Neural progenitor cell (in vitro differentiated cells): ENCODE measurements around the gene MARK3. TPM values are rescaled to one million over a fixed set of nuclear protein-coding genes. Genes with fewer than 3 reads are reported as not detected.

Experiments used
- DNase-seq: peaks from one replicate; pipeline ENCODE4 v3.0.0-alpha.2; 2016; ENCODE audit warnings: low spot score
- H2AFZ ChIP-seq: fragments of 200-600 bp; sonication (generic); replicated peaks from 2 replicates; pipeline ENCODE4 v1.6.1; 2016; ENCODE audit warnings: antibody characterized with exemption
- H3F3A ChIP-seq: fragments of 200-600 bp; sonication (generic); 2 replicates; pipeline ENCODE4 v1.6.1; 2016; ENCODE audit warnings: antibody characterized with exemption, low read depth
- H3K27ac ChIP-seq: fragments of 200-600 bp; sonication (generic); 2 replicates; pipeline ENCODE4 v1.5.1; 2016; ENCODE audit warnings: mild to moderate bottlenecking
- H3K27me3 ChIP-seq: fragments of 200-600 bp; sonication (generic); 2 replicates; pipeline ENCODE4 v1.6.1; 2016; ENCODE audit warnings: mild to moderate bottlenecking, moderate library complexity
- H3K36me3 ChIP-seq: fragments of 200-600 bp; sonication (generic); 2 replicates; pipeline ENCODE4 v1.5.1; 2016
- H3K4me1 ChIP-seq: fragments of 200-600 bp; sonication (generic); 2 replicates; pipeline ENCODE4 v1.6.1; 2016; ENCODE audit warnings: mixed run types
- H3K4me2 ChIP-seq: fragments of 200-600 bp; sonication (generic); 2 replicates; pipeline ENCODE4 v1.6.1; 2016
- H3K4me3 ChIP-seq: fragments of 200-600 bp; sonication (generic); 2 replicates; pipeline ENCODE4 v1.5.1; 2016
- H3K79me2 ChIP-seq: fragments of 200-600 bp; sonication (generic); 2 replicates; pipeline ENCODE4 v1.6.1; 2016; ENCODE audit warnings: low read depth
- H3K9ac ChIP-seq: fragments of 200-600 bp; sonication (generic); 2 replicates; pipeline ENCODE4 v1.6.1; 2016
- H3K9me3 ChIP-seq: fragments of 200-600 bp; sonication (generic); 2 replicates; pipeline ENCODE4 v1.5.1; 2016; ENCODE audit warnings: low read depth
- H4K20me1 ChIP-seq: fragments of 200-600 bp; sonication (generic); 2 replicates; pipeline ENCODE4 v1.6.1; 2016; ENCODE audit warnings: low read depth
- H3K27ac Mint-ChIP-seq: 3 replicates; pipeline ENCODE4 v1.8.0; 2021; ENCODE audit warnings: mixed read lengths
- H3K27me3 Mint-ChIP-seq: 2 replicates; pipeline ENCODE4 v1.8.0; 2022; ENCODE audit warnings: low read depth, mild to moderate bottlenecking, inconsistent platforms, moderate library complexity, mixed read lengths; ENCODE audit not compliant: insufficient read depth
- H3K36me3 Mint-ChIP-seq: 3 replicates; pipeline ENCODE4 v1.8.0; 2021; ENCODE audit warnings: mixed read lengths
- H3K4me1 Mint-ChIP-seq: 3 replicates; pipeline ENCODE4 v1.8.0; 2021; ENCODE audit warnings: mixed read lengths
- H3K4me3 Mint-ChIP-seq: 3 replicates; pipeline ENCODE4 v1.8.0; 2021; ENCODE audit warnings: mild to moderate bottlenecking, moderate library complexity, mixed read lengths
- H3K9me3 Mint-ChIP-seq: 3 replicates; pipeline ENCODE4 v1.8.0; 2020; ENCODE audit warnings: mixed read lengths
- CTCF ChIP-seq: fragments of 200-600 bp; sonication (generic); IDR thresholded peaks from 2 replicates; pipeline ENCODE4 v1.5.1; 2017; ENCODE audit warnings: antibody characterized with exemption, mild to moderate bottlenecking
- EZH2 ChIP-seq: fragments of 200-600 bp; sonication (generic); IDR thresholded peaks from 2 replicates; pipeline ENCODE4 v1.6.1; 2017; ENCODE audit warnings: antibody characterized with exemption, mild to moderate bottlenecking, moderate library complexity
- EZH2phosphoT487 ChIP-seq: fragments of 200-600 bp; sonication (generic); IDR thresholded peaks from 2 replicates; pipeline ENCODE4 v1.6.1; 2017; ENCODE audit warnings: antibody characterized with exemption
- total RNA-seq: library from RNA; depleted of rRNA; stranded (reverse); fragments of >200 nt; gene quantifications from 2 replicates; pipeline ENCODE4 v1.2.3, GENCODE V29; 2015; ENCODE audit warnings: low replicate concordance

MARK3 gene
- total RNA-seq, 1 donor from 2014 or later: 80.7 TPM

DNA sequence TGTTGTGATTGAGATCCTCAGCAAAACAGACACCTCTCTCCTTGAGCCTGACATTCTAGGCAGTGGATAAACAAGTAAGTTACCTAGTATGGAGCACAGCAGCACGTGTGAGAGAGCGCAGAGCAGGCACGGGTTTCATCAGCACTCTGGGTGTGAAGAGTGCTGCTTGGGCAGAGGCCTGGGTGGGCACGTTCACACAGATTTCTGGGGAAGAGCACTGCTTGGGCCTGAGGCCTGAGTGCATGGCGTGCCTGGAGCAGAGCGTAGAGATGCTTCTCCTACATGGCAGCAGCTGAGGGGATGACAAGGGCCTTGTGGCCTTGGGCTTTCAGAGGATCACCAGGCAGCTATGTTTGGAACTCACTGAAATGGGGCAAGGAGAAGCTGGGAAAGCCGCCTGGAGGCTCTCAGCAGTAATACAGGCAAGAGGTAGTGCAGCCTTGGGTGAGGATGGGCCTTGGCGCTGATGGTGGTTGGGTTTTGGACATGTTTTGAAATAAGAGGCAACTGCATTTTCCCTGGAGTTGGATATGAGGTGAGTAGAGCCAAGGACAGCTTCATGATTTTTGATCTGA lies 119.9 kb downstream of the MARK3 start:
- Histone ChIP-seq H3F3A (peaks cover under 1% of the 10 kb centered on the region), H4K20me1 (peaks cover 8% of the 10 kb centered on the region), H3K9ac (no peak overlapping the region), H3K4me1 (no peaks in the 10 kb centered on the region), H3K4me2 (no peak overlapping the region), H3K4me3 (no peak overlapping the region), H3K79me2 (no peaks in the 10 kb centered on the region), H2AFZ (no peak overlapping the region), H3K9me3 (no peaks in the 10 kb centered on the region), H3K36me3 (peaks cover 12% of the 10 kb centered on the region), H3K27ac (no peak overlapping the region), H3K27me3 (no peaks in the 10 kb centered on the region)
- Mint-ChIP-seq H3K27ac (peak overlapping the region; percentile 18), H3K36me3 (peaks cover 42% of the 10 kb centered on the region), H3K4me3 (no peak overlapping the region), H3K9me3 (no peaks in the 10 kb centered on the region), H3K27me3 (peaks cover 7% of the 10 kb centered on the region), H3K4me1 (peaks cover 5% of the 10 kb centered on the region)
- no peak for DNase-seq
- no peak for TF ChIP-seq EZH2
- TF ChIP-seq EZH2phosphoT487: no peak
- TF ChIP-seq CTCF: no peak

DNA sequence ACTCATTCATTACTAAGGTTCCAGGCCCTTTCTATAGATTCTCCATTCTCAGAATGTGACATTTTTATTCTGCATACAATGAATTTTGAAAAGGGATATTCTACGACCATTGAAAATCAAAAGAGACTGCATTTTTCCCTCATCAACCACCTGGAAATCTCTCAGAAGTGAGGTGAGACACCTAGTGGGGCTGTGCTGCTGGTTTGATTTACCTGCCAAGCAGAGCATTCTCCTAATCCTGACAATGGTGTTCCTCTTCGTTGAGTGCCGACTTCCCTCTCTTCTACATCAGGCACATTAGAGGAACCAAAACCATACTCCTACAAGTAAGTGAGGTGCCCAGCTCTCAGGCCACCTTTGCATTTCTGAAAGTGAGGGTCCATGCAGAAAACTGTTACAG lies 122.5 kb downstream of the MARK3 start:
- Histone ChIP-seq H2AFZ (no peak overlapping the region), H3F3A (no peaks in the 10 kb centered on the region), H3K27me3 (no peaks in the 10 kb centered on the region), H4K20me1 (no peaks in the 10 kb centered on the region), H3K27ac (no peak overlapping the region), H3K4me2 (no peak overlapping the region), H3K9me3 (no peaks in the 10 kb centered on the region), H3K4me1 (no peaks in the 10 kb centered on the region), H3K4me3 (no peak overlapping the region), H3K36me3 (peaks cover 12% of the 10 kb centered on the region), H3K9ac (no peak overlapping the region), H3K79me2 (no peaks in the 10 kb centered on the region)
- DNase-seq: no peak
- H3K36me3 Mint-ChIP-seq: peaks cover 42% of the 10 kb centered on the region
- H3K4me1 Mint-ChIP-seq: peaks cover 4% of the 10 kb centered on the region
- H3K4me3 Mint-ChIP-seq: no peak overlapping the region
- peaks cover 2% of the 10 kb centered on the region for H3K27me3 Mint-ChIP-seq
- H3K27ac Mint-ChIP-seq: no peak overlapping the region
- no peak for TF ChIP-seq EZH2phosphoT487
- TF ChIP-seq EZH2: no peak
- no peak for TF ChIP-seq CTCF
- no peaks in the 10 kb centered on the region for H3K9me3 Mint-ChIP-seq

- Mint-ChIP-seq H3K4me1 (peaks cover 7% of the 10 kb centered on the region), H3K9me3 (no peaks in the 10 kb centered on the region), H3K4me3 (no peak overlapping the region), H3K36me3 (peaks cover 35% of the 10 kb centered on the region), H3K27ac (peak overlapping the region; percentile 7), H3K27me3 (peaks cover 5% of the 10 kb centered on the region)
- no peak for DNase-seq
- Histone ChIP-seq H3K27ac (no peak overlapping the region), H4K20me1 (no peaks in the 10 kb centered on the region), H2AFZ (no peak overlapping the region), H3K4me3 (no peak overlapping the region), H3K27me3 (no peaks in the 10 kb centered on the region), H3F3A (no peaks in the 10 kb centered on the region), H3K9me3 (no peaks in the 10 kb centered on the region), H3K9ac (no peak overlapping the region), H3K4me2 (no peak overlapping the region), H3K4me1 (no peaks in the 10 kb centered on the region), H3K79me2 (no peaks in the 10 kb centered on the region), H3K36me3 (peaks cover 5% of the 10 kb centered on the region)
- no peak for TF ChIP-seq EZH2
- no peak for TF ChIP-seq EZH2phosphoT487
- TF ChIP-seq CTCF: no peak
These were observed 123.5 kb downstream of the MARK3 start for GRCh38 chr14:103508521-103509329.
